H9 (cell line): Measurements from ENCODE around the gene AFAP1. TPM values are rescaled to one million over a fixed set of nuclear protein-coding genes. Genes with fewer than 3 reads are reported as not detected.
A peak's percentile ranks its signal among the peaks of the same experiment; 100 is the strongest.

Source experiments
- DNase-seq: peaks from one replicate; pipeline ENCODE4 v3.0.0-alpha.2; 2017
- H2AFZ ChIP-seq: one replicate; pipeline ENCODE4 v1.6.1; 2013; ENCODE audit warnings: mild to moderate bottlenecking, low read length, control low read depth, moderate library complexity
- H2AK5ac ChIP-seq: 2 replicates; pipeline ENCODE4 v1.6.1; 2013; ENCODE audit warnings: low read length, control low read depth, mixed read lengths; ENCODE audit not compliant: insufficient read length
- H2BK120ac ChIP-seq: one replicate; pipeline ENCODE4 v1.6.1; 2013; ENCODE audit warnings: low read depth, mild to moderate bottlenecking, low read length, control low read depth, inconsistent platforms; ENCODE audit not compliant: poor library complexity, severe bottlenecking
- H2BK12ac ChIP-seq: 2 replicates; pipeline ENCODE4 v1.6.1; 2013; ENCODE audit warnings: low read length, control low read depth, mixed read lengths, low read depth; ENCODE audit not compliant: insufficient read length
- H2BK15ac ChIP-seq: 2 replicates; pipeline ENCODE4 v1.6.1; 2013; ENCODE audit warnings: low read depth, low read length, control low read depth
- H2BK20ac ChIP-seq: one replicate; pipeline ENCODE4 v1.6.1; 2013; ENCODE audit warnings: low read depth, mild to moderate bottlenecking, low read length, control low read depth, inconsistent platforms; ENCODE audit not compliant: poor library complexity, severe bottlenecking
- H2BK5ac ChIP-seq: 2 replicates; pipeline ENCODE4 v1.6.1; 2013; ENCODE audit warnings: low read length, control low read depth, mixed read lengths; ENCODE audit not compliant: insufficient read length
- H3K14ac ChIP-seq: 2 replicates; pipeline ENCODE4 v1.6.1; 2013; ENCODE audit warnings: low read length, control low read depth; ENCODE audit not compliant: insufficient read depth
- H3K18ac ChIP-seq: 2 replicates; pipeline ENCODE4 v1.6.1; 2013; ENCODE audit warnings: low read depth, mild to moderate bottlenecking, mixed read lengths, low read length, control low read depth; ENCODE audit not compliant: insufficient read length
- H3K23ac ChIP-seq: 2 replicates; pipeline ENCODE4 v1.6.1; 2013; ENCODE audit warnings: low read length, control low read depth, mixed read lengths, low read depth; ENCODE audit not compliant: insufficient read length
- H3K23me2 ChIP-seq: 2 replicates; pipeline ENCODE4 v1.6.1; 2013; ENCODE audit warnings: low read depth, mild to moderate bottlenecking, mixed read lengths, low read length, control low read depth; ENCODE audit not compliant: insufficient read length, poor library complexity, severe bottlenecking
- H3K27ac ChIP-seq: 2 replicates; pipeline ENCODE4 v1.5.1; 2013; ENCODE audit warnings: low read length, control low read depth, mixed read lengths, low read depth; ENCODE audit not compliant: insufficient read length
- H3K27me3 ChIP-seq: 2 replicates; pipeline ENCODE4 v1.6.1; 2013; ENCODE audit warnings: low read length, control low read depth, inconsistent platforms; ENCODE audit not compliant: insufficient read depth
- H3K4ac ChIP-seq: 2 replicates; pipeline ENCODE4 v1.6.1; 2013; ENCODE audit warnings: low read depth, mild to moderate bottlenecking, control low read depth, inconsistent platforms, low read length, moderate library complexity
- H3K4me1 ChIP-seq: 2 replicates; pipeline ENCODE4 v1.6.1; 2013; ENCODE audit warnings: low read length, control low read depth, inconsistent platforms; ENCODE audit not compliant: insufficient read depth
- H3K4me2 ChIP-seq: 2 replicates; pipeline ENCODE4 v1.6.1; 2013; ENCODE audit warnings: low read length, control low read depth, mixed read lengths; ENCODE audit not compliant: insufficient read length, insufficient read depth
- H3K56ac ChIP-seq: 2 replicates; pipeline ENCODE4 v1.6.1; 2013; ENCODE audit warnings: low read depth, mild to moderate bottlenecking, mixed read lengths, low read length, control low read depth; ENCODE audit not compliant: insufficient read length
- H3K79me1 ChIP-seq: 2 replicates; pipeline ENCODE4 v1.6.1; 2013; ENCODE audit warnings: low read depth, mild to moderate bottlenecking, moderate library complexity, low read length, control low read depth, inconsistent platforms; ENCODE audit not compliant: insufficient read depth, poor library complexity, severe bottlenecking
- H3K79me2 ChIP-seq: 2 replicates; pipeline ENCODE4 v1.6.1; 2013; ENCODE audit warnings: low read length, control low read depth, inconsistent platforms; ENCODE audit not compliant: insufficient read depth
- H3K9ac ChIP-seq: 2 replicates; pipeline ENCODE4 v1.6.1; 2013; ENCODE audit warnings: low read length, control low read depth, mixed read lengths; ENCODE audit not compliant: insufficient read length; ENCODE audit errors: extremely low read depth
- H3K9me3 ChIP-seq: one replicate; pipeline ENCODE4 v1.6.1; 2013; ENCODE audit warnings: low read depth, low read length, inconsistent platforms; ENCODE audit not compliant: control insufficient read depth
- H3T11ph ChIP-seq: one replicate; pipeline ENCODE4 v1.6.1; 2013; ENCODE audit warnings: mild to moderate bottlenecking, low read length, control low read depth, inconsistent platforms
- H4K20me1 ChIP-seq: one replicate; pipeline ENCODE4 v1.6.1; 2013; ENCODE audit not compliant: control insufficient read depth, insufficient read length, insufficient read depth
- H4K5ac ChIP-seq: 2 replicates; pipeline ENCODE4 v1.6.1; 2013; ENCODE audit warnings: low read depth, mild to moderate bottlenecking, mixed read lengths, low read length, control low read depth; ENCODE audit not compliant: insufficient read length
- H4K8ac ChIP-seq: replicated peaks from 2 replicates; pipeline ENCODE4 v1.6.1; 2013; ENCODE audit warnings: low read length, control low read depth, mixed read lengths, low read depth; ENCODE audit not compliant: insufficient read length
- H4K91ac ChIP-seq: 2 replicates; pipeline ENCODE4 v1.6.1; 2013; ENCODE audit warnings: low read depth, mild to moderate bottlenecking, moderate library complexity, mixed read lengths, low read length, control low read depth; ENCODE audit not compliant: insufficient read length
- H3K27ac Mint-ChIP-seq, 3 experiments: 2 replicates in 2 of 3; 3 replicates in 1 of 3; pipeline ENCODE4 v1.8.0; 2020 to 2021; ENCODE audit warnings: mixed read lengths in 3 of 3, mild to moderate bottlenecking in 1 of 3, moderate library complexity in 1 of 3
- H3K27me3 Mint-ChIP-seq: 2 replicates; pipeline ENCODE4 v1.8.0; 2021; ENCODE audit warnings: low read depth, mild to moderate bottlenecking, moderate library complexity, mixed read lengths
- H3K36me3 Mint-ChIP-seq, 3 experiments: 2 replicates in 2 of 3; 3 replicates in 1 of 3; pipeline ENCODE4 v1.8.0; 2020 to 2021; ENCODE audit warnings: low read depth in 3 of 3, mixed read lengths in 3 of 3; ENCODE audit not compliant: insufficient read depth in 1 of 3
- H3K4me1 Mint-ChIP-seq, 2 experiments: 2 replicates each; pipeline ENCODE4 v1.8.0; 2020; ENCODE audit warnings: mixed read lengths in 2 of 2
- H3K4me3 Mint-ChIP-seq, 2 experiments: 2 replicates in 1 of 2; 3 replicates in 1 of 2; pipeline ENCODE4 v1.8.0; 2020 to 2021; ENCODE audit warnings: mild to moderate bottlenecking in 2 of 2, mixed read lengths in 2 of 2, moderate library complexity in 1 of 2
- H3K9me3 Mint-ChIP-seq, 2 experiments: 2 replicates in 1 of 2; 3 replicates in 1 of 2; pipeline ENCODE4 v1.8.0; 2020; ENCODE audit warnings: mild to moderate bottlenecking in 2 of 2, mixed read lengths in 2 of 2, moderate library complexity in 1 of 2
- CTCF ChIP-seq: fragments of 200-600 bp; sonication (generic); conservative IDR thresholded peaks from 3 replicates; pipeline ENCODE4 v1.8.0; 2021; ENCODE audit warnings: antibody characterized with exemption, mild to moderate bottlenecking
- WGBS: extraction: QIAGEN DNeasy Blood & Tissue Kit; methylation state at CpG from one replicate; pipeline ENCODE4 v1.1.7; 2013; ENCODE audit warnings: missing lambda C conversion rate, low lambda C conversion rate, mixed read lengths; ENCODE audit not compliant: insufficient read length; ENCODE audit errors: extremely low coverage; 5-methylcytosine and 5-hydroxymethylcytosine counted together
- total RNA-seq: library from RNA; stranded (reverse); gene quantifications from 2 replicates; pipeline ENCODE4 v1.2.1, GENCODE V29; 2021

The AFAP1 gene
- total RNA-seq, 1 experiment from 2014 or later, result 6.5 TPM

- no peak overlapping the region for H2BK20ac ChIP-seq
- H3K27ac ChIP-seq, result no peak overlapping the region
- Mint-ChIP-seq H3K36me3 (peaks cover 0 to 4% (median 0%) of the 10 kb centered on the region in 3 experiments; a peak in 1 of 7 replicates), H3K27me3 (no peaks in the 10 kb centered on the region; the same call in 1 of the 2 replicates), H3K4me1 (peaks cover 57 to 60% of the 10 kb centered on the region in 2 experiments), H3K27ac (peak overlapping the region; percentile 84 to 97 (median 93)), H3K9me3 (no peaks in the 10 kb centered on the region), H3K4me3 (peak overlapping the region; percentile 21 to 45; a peak in 2 of 5 replicates)
- no peak overlapping the region for H3K9ac ChIP-seq
- no peak overlapping the region for H2BK15ac ChIP-seq
- H3K56ac ChIP-seq, result no peak overlapping the region
- no peaks in the 10 kb centered on the region for H3K79me1 ChIP-seq
- H3K4me1 ChIP-seq, result peaks cover 25% of the 10 kb centered on the region
- no peak overlapping the region for H4K91ac ChIP-seq
- TF ChIP-seq CTCF, result no peak
- no peaks in the 10 kb centered on the region for H3K23me2 ChIP-seq
- H3K18ac ChIP-seq, result peak overlapping the region; percentile 64
- H3K27me3 ChIP-seq, result no peaks in the 10 kb centered on the region
- peak overlapping the region; percentile 71 for H2BK120ac ChIP-seq
- H3K4ac ChIP-seq, result no peak overlapping the region
- no CpG with 5 or more reads among the region's 16 CpGs for WGBS
- H3K9me3 ChIP-seq, result no peaks in the 10 kb centered on the region
- H4K8ac ChIP-seq, result no peak overlapping the region
- no peak overlapping the region for H2BK5ac ChIP-seq
- peaks cover 7% of the 10 kb centered on the region; the same call in 1 of the 2 replicates for H3K79me2 ChIP-seq
- no peak overlapping the region for H3T11ph ChIP-seq
- no peaks in the 10 kb centered on the region for H4K20me1 ChIP-seq
- no peak overlapping the region for H4K5ac ChIP-seq
- H2BK12ac ChIP-seq, result no peak overlapping the region
- H2AFZ ChIP-seq, result no peak overlapping the region
- no peak overlapping the region for H3K23ac ChIP-seq
- DNase-seq, result no peak
- H3K4me2 ChIP-seq, result no peak overlapping the region
- H2AK5ac ChIP-seq, result no peak overlapping the region
- H3K14ac ChIP-seq, result peak overlapping the region; percentile 77
Measured at GRCh38 chr4:7910263-7910896, 29.3 kb downstream of the AFAP1 start.
